ENCODE results near the gene CACNA1C.

Gene CACNA1C

DNA sequence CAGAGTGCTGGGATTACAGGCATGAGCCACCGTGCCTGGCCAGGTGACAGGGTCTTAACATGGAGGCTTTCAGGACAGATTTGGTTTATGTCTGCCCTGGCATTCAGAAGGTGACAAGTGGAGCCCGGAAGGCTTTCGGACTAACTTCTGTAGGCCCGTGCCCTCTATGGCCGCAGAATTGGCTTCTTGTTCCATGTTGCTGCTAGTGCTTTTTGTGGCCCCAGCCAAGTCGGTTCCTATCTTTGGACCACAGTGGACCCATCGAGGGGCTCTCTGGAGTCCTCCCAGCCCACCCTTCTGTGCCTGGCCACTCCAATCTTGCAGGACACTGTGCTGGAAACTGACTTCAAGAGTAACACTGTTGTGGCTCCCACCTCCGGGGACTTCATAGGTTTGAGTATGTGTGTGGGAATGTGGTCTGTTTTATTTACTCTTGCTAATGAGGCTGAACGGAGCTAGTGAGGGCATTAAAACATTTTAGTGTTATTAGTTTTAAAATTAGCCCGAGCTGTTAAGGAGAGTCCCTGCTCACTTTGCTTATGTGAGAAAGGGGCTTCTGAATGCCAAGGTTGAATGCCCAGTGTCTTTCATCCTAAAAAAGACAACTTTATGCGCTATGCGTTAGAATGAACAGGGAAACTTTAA lies 245.9 kb downstream of the CACNA1C start:
- no peak overlapping the region for H3K27ac ChIP-seq
- TF ChIP-seq, protein P1, sequence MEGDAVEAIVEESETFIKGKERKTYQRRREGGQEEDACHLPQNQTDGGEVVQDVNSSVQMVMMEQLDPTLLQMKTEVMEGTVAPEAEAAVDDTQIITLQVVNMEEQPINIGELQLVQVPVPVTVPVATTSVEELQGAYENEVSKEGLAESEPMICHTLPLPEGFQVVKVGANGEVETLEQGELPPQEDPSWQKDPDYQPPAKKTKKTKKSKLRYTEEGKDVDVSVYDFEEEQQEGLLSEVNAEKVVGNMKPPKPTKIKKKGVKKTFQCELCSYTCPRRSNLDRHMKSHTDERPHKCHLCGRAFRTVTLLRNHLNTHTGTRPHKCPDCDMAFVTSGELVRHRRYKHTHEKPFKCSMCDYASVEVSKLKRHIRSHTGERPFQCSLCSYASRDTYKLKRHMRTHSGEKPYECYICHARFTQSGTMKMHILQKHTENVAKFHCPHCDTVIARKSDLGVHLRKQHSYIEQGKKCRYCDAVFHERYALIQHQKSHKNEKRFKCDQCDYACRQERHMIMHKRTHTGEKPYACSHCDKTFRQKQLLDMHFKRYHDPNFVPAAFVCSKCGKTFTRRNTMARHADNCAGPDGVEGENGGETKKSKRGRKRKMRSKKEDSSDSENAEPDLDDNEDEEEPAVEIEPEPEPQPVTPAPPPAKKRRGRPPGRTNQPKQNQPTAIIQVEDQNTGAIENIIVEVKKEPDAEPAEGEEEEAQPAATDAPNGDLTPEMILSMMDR (conservative IDR thresholded peaks at IDR 0.05) = no peak
- no peak for TF ChIP-seq ZFX (IDR thresholded peaks at IDR 0.05)

DNA sequence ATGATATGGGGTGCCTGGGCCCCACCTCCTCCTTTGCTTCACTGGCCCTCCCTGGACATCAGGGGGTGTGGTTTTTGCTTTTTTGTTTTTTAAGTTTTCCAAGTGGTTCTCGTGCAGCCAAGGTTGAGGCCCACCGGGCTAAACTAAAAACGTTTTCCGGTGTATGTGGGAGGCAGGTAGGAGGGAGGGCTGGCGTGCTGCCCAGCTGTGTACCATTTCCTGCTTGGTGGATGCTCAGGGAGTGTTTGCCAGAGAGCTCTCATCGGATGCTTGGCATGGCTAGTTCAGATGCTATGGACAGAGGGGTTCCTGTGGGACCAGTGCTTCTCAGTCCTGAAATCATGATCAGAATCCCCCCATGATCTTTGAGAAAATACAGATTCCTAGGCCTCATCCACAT lies 246.4 kb downstream of the CACNA1C start:
- TF ChIP-seq, protein P1 (conservative IDR thresholded peaks at IDR 0.05) = no peak
- TF ChIP-seq ZFX (IDR thresholded peaks at IDR 0.05) = no peak
- no peak overlapping the region for H3K27ac ChIP-seq

DNA sequence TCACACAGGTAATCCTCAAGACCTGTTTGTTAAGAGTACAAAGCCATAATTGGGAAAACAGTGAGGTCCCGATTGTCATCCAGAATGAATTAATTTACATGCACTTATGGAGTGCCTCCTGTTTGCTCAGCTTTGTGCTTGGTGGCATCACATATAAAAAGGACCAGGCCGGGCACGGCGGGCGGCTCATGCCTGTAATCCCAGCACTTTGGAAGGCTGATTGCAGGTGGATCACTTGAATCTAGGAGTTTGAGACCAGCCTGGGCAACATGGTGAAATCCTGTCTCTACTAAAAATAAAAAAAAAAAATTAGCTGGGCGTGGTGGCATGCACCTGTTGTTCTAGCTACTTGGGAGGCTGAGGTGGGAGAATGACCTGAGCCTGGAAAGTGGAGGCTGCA lies 247.4 kb downstream of the CACNA1C start:
- TF ChIP-seq ZFX (IDR thresholded peaks at IDR 0.05) = no peak
- TF ChIP-seq, protein P1 (conservative IDR thresholded peaks at IDR 0.05) = no peak

DNA sequence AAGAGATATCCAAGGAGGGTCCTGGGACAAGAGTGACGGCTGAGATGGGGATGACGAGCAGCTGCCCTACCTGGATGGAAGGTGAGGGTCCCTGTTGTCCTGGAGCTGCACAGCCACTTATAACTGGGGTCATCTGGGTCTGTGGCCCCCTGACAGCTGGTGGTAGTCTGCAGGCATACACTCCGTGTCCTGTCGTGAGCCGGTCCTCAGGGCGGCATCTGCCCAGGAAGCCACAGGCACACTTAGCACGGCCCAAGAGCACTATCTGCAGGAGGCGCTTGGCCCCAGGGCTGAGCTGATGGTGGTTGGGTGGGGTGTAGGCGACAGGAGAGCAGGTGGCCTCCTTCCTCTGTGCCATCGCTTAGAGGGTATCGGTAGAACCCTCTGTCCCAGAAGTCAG lies 248.1 kb downstream of the CACNA1C start:
- no peak overlapping the region for H3K27ac ChIP-seq
- no peak for TF ChIP-seq ZFX (IDR thresholded peaks at IDR 0.05)
- TF ChIP-seq, protein P1 (conservative IDR thresholded peaks at IDR 0.05) = no peak

More for the DNA sequence above, 247.4 kb downstream of the CACNA1C start:
- no peak overlapping the region for H3K27ac ChIP-seq

DNA sequence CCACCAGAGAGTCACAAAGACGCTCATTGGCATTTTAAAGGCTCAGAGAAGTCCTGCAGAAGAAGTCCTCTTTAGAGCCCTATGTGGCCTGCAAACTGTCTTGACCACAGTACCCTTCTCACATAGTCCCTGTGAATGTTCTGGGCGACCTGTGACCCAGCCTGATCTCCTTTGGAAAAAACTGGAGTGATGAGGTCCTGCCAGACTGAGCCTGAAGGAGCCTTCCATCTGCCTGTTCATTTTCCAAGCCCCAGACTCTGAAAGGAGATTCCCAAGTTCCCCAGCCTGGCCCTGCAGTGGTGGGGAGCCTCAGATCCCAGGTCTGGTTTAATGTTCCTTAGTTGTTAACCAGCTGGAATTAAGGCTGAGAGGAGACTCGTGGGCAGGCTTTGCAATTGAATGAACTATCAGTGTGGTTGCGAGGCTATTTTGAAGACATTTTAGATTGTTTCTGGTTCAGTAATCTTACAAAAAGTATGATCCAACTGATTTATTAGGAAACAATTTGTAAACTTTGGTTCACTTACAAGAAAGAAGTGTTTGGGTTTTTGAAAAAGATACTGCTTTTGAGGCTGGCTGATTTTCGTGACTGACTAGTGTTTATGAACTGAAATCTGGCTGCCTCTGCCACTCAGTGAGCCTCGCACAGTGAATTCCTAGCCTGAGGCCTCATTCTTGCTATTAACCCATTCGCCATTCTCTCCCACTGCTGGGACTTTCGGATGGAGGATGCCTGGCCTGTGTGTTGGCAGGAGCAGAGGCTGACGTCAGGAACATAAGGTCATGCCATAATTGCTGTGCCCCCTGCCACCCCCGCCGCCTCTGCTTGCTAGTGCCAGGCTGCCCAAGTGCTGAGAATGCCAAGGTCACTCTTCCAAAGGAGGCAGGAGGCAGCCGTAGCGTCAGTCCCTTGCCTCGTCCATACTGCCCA lies 249.0 kb downstream of the CACNA1C start:
- no peak for TF ChIP-seq ZFX (IDR thresholded peaks at IDR 0.05)
- TF ChIP-seq, protein P1 (conservative IDR thresholded peaks at IDR 0.05) = no peak
- H3K27ac ChIP-seq = no peak overlapping the region

DNA sequence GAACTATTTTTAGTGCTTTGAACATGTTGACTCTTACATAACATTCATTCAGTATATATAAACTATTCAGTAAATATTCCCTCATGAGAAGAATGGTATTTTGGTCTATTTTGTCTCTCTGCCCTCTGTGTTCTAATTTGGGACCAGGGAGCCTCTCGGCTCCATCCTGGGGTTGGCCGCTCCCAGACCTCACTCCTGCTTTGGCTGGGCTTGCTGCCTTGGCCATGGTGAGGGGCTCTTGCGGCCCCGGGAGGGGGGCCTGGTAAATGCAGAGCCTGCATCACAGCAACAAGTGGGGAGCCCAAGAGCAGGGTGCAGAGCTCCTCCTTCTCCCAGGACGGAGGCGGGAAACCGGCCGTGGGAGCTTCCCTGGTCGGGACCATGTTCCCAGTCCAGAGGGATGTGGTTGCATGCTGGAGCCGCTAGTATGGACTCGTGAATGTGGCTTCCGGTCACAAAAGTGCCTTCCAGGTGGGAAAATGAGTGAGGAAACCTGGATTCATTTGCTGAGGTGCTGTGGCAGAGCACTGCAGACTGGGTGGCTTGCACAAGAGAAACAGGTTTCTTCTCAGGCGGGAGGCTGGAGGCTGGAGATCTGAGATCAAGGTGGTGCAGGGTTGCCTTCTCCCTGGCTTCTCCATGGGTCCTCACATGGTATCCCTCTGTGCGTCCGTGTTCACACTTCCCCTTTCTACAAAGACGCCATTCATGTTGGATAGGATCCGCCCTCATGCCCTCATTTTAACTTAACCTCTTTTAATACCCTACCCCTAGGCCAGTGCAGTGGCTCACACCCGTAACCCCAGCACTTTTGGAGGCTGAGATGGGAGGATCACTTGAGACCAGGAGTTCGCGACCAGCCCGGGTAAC lies 250.2 kb downstream of the CACNA1C start:
- H3K27ac ChIP-seq = no peak overlapping the region
- TF ChIP-seq, protein P1 (conservative IDR thresholded peaks at IDR 0.05) = no peak
- TF ChIP-seq ZFX (IDR thresholded peaks at IDR 0.05) = no peak

Data from C4-2B (cell line).